Measurements from ENCODE around the gene GLRX.

GLRX gene

GRCh38 chr5:95808686-95809413, 13.7 kb downstream of the GLRX start:
- DNase-seq (ENCODE audit: low spot score), result no peak

- no peak for DNase-seq (ENCODE audit: low spot score)
Observed at GRCh38 chr5:95808013-95808685, 14.4 kb downstream of the GLRX start.

- no peak for DNase-seq (ENCODE audit: low spot score)
Observed at GRCh38 chr5:95806687-95807086, 15.8 kb downstream of the GLRX start.

- no peak for DNase-seq (ENCODE audit: low spot score)
Observed at GRCh38 chr5:95804736-95805539, 17.6 kb downstream of the GLRX start.

GRCh38 chr5:95803271-95804148, 19.0 kb downstream of the GLRX start:
- DNase-seq (ENCODE audit: low spot score), result no peak

GRCh38 chr5:95801961-95802360, 20.6 kb downstream of the GLRX start:
- DNase-seq (ENCODE audit: low spot score), result no peak

- DNase-seq (ENCODE audit: low spot score), result no peak
Observed at GRCh38 chr5:95801532-95801931, 21.0 kb downstream of the GLRX start.

- DNase-seq (ENCODE audit: low spot score), result no peak
Observed at GRCh38 chr5:95800553-95800952, 22.0 kb downstream of the GLRX start.

GRCh38 chr5:95799191-95799835, 23.2 kb downstream of the GLRX start:
- no peak for DNase-seq (ENCODE audit: low spot score)

GRCh38 chr5:95798545-95798944, 24.0 kb downstream of the GLRX start:
- no peak for DNase-seq (ENCODE audit: low spot score)

- DNase-seq (ENCODE audit: low spot score), result no peak
Observed at GRCh38 chr5:95798048-95798447, 24.5 kb downstream of the GLRX start.

GRCh38 chr5:95797301-95797700, 25.2 kb downstream of the GLRX start:
- no peak for DNase-seq (ENCODE audit: low spot score)

- no peak for DNase-seq (ENCODE audit: low spot score)
Observed at GRCh38 chr5:95794070-95794516, 28.4 kb downstream of the GLRX start.

GRCh38 chr5:95791751-95792150, 30.8 kb downstream of the GLRX start:
- DNase-seq (ENCODE audit: low spot score), result no peak

- DNase-seq (ENCODE audit: low spot score), result no peak
Observed at GRCh38 chr5:95788493-95788892, 34.0 kb downstream of the GLRX start.

- DNase-seq (ENCODE audit: low spot score), result no peak
Observed at GRCh38 chr5:95786821-95787418, 35.6 kb downstream of the GLRX start.

GRCh38 chr5:95784514-95785302, 37.8 kb downstream of the GLRX start:
- DNase-seq (ENCODE audit: low spot score), result no peak

- no peak for DNase-seq (ENCODE audit: low spot score)
Observed at GRCh38 chr5:95783661-95784060, 38.9 kb downstream of the GLRX start.

- no peak for DNase-seq (ENCODE audit: low spot score)
Observed at GRCh38 chr5:95782181-95782580, 40.3 kb downstream of the GLRX start.

- peak; percentile 69 for DNase-seq (ENCODE audit: low spot score)
Observed at GRCh38 chr5:95781101-95781583, 41.4 kb downstream of the GLRX start.

All from kidney capillary endothelial cell (primary cell).